GM10266 (cell line): ENCODE results near the gene ZNF646.
A peak's percentile ranks its signal among the peaks of the same experiment; 100 is the strongest.

Source experiments
- DNase-seq: peaks from one replicate; pipeline ENCODE4 v3.0.0; 2012; ENCODE audit errors: extremely low spot score
- CTCF ChIP-seq: IDR thresholded peaks from 2 replicates; pipeline ENCODE4 v1.5.1; 2012; ENCODE audit warnings: mild to moderate bottlenecking, low read depth; ENCODE audit not compliant: control insufficient read depth, insufficient read depth; ENCODE audit errors: missing control alignments

ZNF646 gene

GRCh38 chr16:31088459-31089183 lies 14.4 kb downstream of the ZNF646 start, which contains the start of gene PRSS53:
PRSS53 (minus strand) TSS chr16:31088943; CDS start chr16:31088809, 134 bp downstream.
- DNase-seq: no peak
- TF ChIP-seq CTCF: no peak

GRCh38 chr16:31089199-31089598 lies 15.0 kb downstream of the ZNF646 start:
- TF ChIP-seq CTCF: no peak
- no peak for DNase-seq

GRCh38 chr16:31090540-31090939 lies 16.3 kb downstream of the ZNF646 start:
- no peak for DNase-seq
- no peak for TF ChIP-seq CTCF

GRCh38 chr16:31092330-31092729 lies 18.1 kb downstream of the ZNF646 start:
- TF ChIP-seq CTCF: no peak
- DNase-seq: no peak

- DNase-seq: no peak
- TF ChIP-seq CTCF: no peak
Observed at GRCh38 chr16:31093132-31093703, 19.0 kb downstream of the ZNF646 start.

- DNase-seq: no peak
- no peak for TF ChIP-seq CTCF
Observed at GRCh38 chr16:31094088-31094423, 19.8 kb downstream of the ZNF646 start.

GRCh38 chr16:31094424-31095120 lies 20.4 kb downstream of the ZNF646 start, which contains the start of gene VKORC1:
VKORC1 (minus strand) TSS chr16:31094797; CDS start chr16:31094729, 68 bp downstream.
- no peak for TF ChIP-seq CTCF
- peak; percentile 91 for DNase-seq
